OCI-LY3 (cell line): ENCODE data around the gene TMEM270.

Experiments
- EZH2phosphoT487 ChIP-seq: fragments of 200-600 bp; shearing (Covaris generic); IDR thresholded peaks from 2 replicates; pipeline ENCODE4 v1.6.1; 2018; ENCODE audit warnings: antibody characterized with exemption, mixed run types, low read depth
- TF ChIP-seq, protein P1 (sequence below): fragments of 200-600, 300-600 bp; sonication (generic); IDR thresholded peaks from 2 replicates; pipeline ENCODE4 v1.5.1; 2014; ENCODE audit warnings: antibody characterized with exemption, low read length, low read depth

DNA sequence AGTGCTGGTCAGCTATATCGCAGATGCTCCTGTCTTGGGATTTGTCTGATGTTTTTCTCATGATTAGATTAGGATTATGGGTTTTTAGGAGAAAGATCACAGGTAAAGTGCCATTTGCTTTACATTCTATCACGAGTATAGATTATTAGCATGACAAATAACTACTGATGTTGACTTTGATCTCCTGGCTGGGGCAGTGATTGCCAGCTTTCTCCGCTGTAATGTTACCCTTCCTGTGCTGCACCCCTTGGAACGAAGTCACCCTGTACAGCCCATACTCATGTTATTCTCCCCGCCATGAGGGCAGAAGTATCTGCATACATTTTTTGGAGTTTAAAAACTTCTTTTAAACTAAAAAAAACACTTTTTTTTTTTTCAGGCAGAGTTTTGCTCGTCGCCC, 40.9 kb upstream of the TMEM270 start:
- TF ChIP-seq, protein P1, sequence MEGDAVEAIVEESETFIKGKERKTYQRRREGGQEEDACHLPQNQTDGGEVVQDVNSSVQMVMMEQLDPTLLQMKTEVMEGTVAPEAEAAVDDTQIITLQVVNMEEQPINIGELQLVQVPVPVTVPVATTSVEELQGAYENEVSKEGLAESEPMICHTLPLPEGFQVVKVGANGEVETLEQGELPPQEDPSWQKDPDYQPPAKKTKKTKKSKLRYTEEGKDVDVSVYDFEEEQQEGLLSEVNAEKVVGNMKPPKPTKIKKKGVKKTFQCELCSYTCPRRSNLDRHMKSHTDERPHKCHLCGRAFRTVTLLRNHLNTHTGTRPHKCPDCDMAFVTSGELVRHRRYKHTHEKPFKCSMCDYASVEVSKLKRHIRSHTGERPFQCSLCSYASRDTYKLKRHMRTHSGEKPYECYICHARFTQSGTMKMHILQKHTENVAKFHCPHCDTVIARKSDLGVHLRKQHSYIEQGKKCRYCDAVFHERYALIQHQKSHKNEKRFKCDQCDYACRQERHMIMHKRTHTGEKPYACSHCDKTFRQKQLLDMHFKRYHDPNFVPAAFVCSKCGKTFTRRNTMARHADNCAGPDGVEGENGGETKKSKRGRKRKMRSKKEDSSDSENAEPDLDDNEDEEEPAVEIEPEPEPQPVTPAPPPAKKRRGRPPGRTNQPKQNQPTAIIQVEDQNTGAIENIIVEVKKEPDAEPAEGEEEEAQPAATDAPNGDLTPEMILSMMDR, result no peak
- TF ChIP-seq EZH2phosphoT487, result no peak
